GM12865 (cell line): ENCODE data around the gene TIAL1.

Experiments
- DNase-seq: peaks from one replicate; pipeline ENCODE4 v3.0.0; 2010; ENCODE audit warnings: low read depth
- H3K4me3 ChIP-seq: 2 replicates; pipeline ENCODE4 v1.5.1; 2011; ENCODE audit warnings: mild to moderate bottlenecking, low read depth, low read length, control low read depth
- TF ChIP-seq, protein P1 (sequence below): IDR thresholded peaks from 2 replicates; pipeline ENCODE4 v1.5.1; 2011; ENCODE audit warnings: low read length, control low read depth, low read depth, inconsistent platforms; ENCODE audit not compliant: insufficient read depth; ENCODE audit errors: missing control alignments

The TIAL1 gene

DNA sequence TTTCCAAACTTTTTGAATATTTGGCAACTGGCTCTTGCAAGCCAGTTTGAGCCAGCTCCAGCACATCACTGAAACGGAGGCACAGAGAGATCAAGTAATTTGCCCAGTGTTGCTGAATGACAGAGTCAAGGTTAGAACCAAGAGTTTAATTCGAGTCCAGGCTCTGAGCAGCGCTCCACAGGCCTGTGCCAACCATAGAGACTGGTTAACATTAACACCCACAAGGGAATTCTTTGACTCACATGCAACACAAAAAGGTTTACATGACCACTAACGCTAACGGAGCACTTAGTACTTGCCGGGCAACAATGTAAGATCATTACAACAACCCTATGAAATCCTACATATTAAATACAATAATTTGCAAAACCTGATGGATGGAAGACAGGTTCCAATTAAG lies 55.7 kb downstream of the TIAL1 start:
- H3K4me3 ChIP-seq: peak overlapping the region; percentile 83
- TF ChIP-seq, protein P1, sequence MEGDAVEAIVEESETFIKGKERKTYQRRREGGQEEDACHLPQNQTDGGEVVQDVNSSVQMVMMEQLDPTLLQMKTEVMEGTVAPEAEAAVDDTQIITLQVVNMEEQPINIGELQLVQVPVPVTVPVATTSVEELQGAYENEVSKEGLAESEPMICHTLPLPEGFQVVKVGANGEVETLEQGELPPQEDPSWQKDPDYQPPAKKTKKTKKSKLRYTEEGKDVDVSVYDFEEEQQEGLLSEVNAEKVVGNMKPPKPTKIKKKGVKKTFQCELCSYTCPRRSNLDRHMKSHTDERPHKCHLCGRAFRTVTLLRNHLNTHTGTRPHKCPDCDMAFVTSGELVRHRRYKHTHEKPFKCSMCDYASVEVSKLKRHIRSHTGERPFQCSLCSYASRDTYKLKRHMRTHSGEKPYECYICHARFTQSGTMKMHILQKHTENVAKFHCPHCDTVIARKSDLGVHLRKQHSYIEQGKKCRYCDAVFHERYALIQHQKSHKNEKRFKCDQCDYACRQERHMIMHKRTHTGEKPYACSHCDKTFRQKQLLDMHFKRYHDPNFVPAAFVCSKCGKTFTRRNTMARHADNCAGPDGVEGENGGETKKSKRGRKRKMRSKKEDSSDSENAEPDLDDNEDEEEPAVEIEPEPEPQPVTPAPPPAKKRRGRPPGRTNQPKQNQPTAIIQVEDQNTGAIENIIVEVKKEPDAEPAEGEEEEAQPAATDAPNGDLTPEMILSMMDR: no peak
- no peak for DNase-seq

DNA sequence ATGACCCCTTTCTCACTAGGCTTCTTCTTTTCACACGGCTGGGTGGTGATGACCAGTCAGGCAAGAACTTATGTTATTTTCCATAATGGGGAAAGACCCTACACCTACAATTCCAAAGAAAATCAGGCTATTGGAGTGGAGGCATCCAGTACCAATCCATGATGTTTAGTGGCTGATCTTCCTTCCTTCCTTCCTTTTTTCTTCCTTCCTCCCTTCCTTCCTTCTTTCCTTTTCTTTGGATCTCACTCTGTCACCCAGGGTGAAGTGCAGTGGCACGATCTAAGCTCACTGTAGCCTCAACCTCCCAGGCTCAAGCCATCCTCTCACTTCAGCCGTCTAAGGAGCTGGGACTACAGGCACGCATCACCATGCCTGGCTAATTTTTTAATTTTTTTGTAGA lies 56.7 kb downstream of the TIAL1 start:
- TF ChIP-seq, protein P1: no peak
- H3K4me3 ChIP-seq: no peak overlapping the region
- no peak for DNase-seq

DNA sequence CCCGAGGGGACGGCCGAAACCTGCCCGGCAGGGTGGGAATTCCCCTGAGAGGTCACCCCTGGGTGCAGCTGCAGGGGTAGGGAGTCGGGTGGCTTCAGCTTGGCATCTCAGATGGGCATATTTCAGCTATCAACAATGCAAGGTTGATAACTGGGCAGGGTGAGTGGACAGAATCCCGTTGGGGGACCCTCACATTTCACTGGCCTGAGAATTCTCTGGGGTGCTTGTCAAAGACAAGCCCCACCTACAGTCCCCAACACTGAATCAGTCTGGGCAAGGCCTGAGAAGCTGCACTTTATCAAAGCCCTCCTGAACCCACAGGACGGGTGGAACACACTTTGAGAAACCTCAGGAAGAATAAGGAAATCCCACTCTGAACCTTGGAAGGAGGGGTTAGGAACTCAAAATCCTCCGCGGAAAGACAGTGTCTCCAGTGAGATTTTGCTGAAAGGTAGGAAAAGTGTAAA lies 57.4 kb downstream of the TIAL1 start:
- DNase-seq: no peak
- H3K4me3 ChIP-seq: no peak overlapping the region
- TF ChIP-seq, protein P1: no peak

DNA sequence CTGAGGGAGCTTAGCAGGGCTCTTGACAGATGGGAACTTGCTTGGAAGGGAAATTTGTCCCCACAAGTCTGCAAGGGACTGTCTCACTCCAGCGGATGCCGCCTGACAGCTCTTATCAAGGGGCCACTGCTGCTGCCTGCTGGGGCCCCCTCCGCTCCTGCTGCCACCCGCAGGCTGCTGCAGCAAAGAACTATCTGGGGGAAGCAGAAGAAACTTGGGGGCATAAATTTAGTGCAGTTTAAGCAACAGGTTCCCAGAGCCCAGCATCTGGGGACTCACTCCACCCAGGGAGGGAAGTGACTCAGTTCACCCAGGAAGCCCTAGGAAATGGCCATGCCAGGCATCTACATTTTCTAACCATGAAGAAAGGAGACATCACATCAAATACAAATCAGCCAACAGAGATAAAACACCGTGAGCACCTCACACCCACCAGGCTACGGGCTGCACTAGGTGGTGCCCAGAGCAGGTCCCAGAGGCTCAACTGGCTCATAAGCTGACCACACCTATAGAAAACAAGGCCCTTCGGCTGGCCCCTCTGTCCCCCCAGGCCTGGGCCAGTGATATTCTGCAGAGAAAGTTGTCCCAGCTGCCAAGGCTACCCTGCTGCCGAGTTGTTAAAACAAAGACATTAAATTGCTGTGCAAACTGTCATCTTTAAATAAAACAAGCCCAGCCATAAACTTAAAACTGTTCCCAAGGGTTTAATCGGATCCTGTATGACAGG lies 58.0 kb downstream of the TIAL1 start:
- no peak for DNase-seq
- no peak overlapping the region for H3K4me3 ChIP-seq
- TF ChIP-seq, protein P1: peak; percentile 14

DNA sequence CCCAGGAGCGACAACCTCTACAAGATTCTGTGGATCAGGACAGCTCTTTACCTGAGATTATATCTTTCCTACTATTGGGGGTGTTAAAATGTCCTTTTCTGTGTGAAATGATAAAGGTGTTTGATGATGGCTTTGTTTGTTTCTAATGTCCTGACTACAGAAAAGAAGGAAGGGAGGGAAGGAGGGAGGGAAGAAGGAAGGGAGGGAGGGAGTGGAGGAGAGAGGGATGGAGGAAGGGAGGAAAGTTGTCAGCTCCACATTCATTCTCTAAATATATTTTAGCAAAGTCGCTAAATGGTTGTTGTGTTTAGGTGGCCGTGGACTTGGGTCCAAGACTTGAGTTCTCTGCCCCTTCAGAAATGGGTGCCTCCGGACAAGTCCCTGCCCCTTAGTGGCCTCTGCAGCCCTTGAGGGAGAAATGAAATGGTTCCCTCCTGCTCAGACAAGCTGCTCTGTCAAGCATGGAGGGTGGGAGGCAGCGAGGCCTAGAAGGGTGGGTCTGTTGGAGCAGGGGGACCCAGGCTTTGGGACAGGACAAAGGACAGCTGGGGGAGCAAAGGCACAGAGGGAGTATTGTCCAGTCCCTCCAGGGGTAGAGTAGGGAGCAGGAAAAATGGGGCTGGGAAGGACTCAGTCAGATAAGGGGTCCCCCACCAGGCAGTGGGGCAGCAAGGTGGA lies 58.7 kb downstream of the TIAL1 start:
- DNase-seq: no peak
- TF ChIP-seq, protein P1: no peak
- no peak overlapping the region for H3K4me3 ChIP-seq

DNA sequence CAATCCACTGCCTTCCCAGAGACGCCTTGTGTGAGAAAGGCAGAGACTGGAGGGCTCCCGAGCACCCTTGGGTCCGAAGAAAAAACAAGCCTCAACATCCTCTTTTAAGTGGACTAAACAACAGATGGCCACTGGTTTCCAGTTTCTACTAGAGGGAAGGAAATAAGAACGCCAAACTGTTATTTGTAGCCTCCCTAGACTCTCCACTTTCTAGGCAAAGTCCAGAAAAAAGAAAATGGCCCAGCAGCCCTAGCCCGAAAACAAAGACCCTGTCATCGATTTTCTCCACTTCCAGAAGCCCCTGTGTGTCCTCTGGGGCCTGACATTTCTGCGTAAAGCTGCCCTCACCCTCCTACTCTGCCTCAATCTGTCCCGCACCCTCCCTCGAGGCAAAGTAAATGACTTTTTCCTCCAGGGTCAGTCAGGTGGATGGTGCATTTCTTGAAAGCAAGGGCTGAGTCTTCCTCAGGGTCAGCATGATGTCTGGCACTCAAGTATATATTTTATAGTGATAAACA lies 60.2 kb downstream of the TIAL1 start:
- no peak overlapping the region for H3K4me3 ChIP-seq
- no peak for DNase-seq
- TF ChIP-seq, protein P1: no peak
